GM23248 (cell line): Measurements from ENCODE around the gene APCDD1.

Experiments
- EZH2 ChIP-seq: fragments of 200-600 bp; sonication (generic); IDR thresholded peaks from 2 replicates; pipeline ENCODE4 v1.6.1; 2018; ENCODE audit warnings: antibody characterized with exemption, mild to moderate bottlenecking; ENCODE audit not compliant: insufficient read depth, poor library complexity, severe bottlenecking
- EZH2phosphoT487 ChIP-seq: fragments of 200-600 bp; sonication (generic); IDR thresholded peaks from 2 replicates; pipeline ENCODE4 v1.6.1; 2018; ENCODE audit warnings: antibody characterized with exemption, moderate library complexity, mild to moderate bottlenecking, low read depth; ENCODE audit not compliant: insufficient read depth

GRCh38 chr18:10455726-10456453 is 1.5 kb downstream of the APCDD1 start:
- peak; percentile 87 for TF ChIP-seq EZH2
- 0 out of 2 replicates have a peak, but pooled peaks have one; percentile 47 for TF ChIP-seq EZH2phosphoT487
